IMR-90 (cell line): Measurements from ENCODE around the gene LPIN1. TPM values are rescaled to one million over a fixed set of nuclear protein-coding genes. Genes with fewer than 3 reads are reported as not detected.

ENCODE experiments used
- ATAC-seq: fragments of 200-7000 bp; cut with Tn5 transposase; 2 replicates; pipeline ENCODE4 v1.9.1; 2020; ENCODE audit warnings: low read depth, mild to moderate bottlenecking, moderate library complexity
- BruUV-seq: library from RNA; stranded (reverse); fragments of 400-500 nt; replicated peaks from 2 replicates; lab custom pipeline; 2021; lab: Mats Ljungman, UMichigan
- CTCF ChIA-PET: fragments of 300-600 bp; formaldehyde crosslinking; extraction: SDS; loops from one replicate; lab custom pipeline; 2021; ENCODE audit warnings: antibody characterized with exemption; lab: Yijun Ruan, JAX
- POLR2A ChIA-PET: fragments of 300-600 bp; sonication (Branson Sonifier 250); formaldehyde crosslinking; loops from one replicate; lab custom pipeline; 2022; ENCODE audit warnings: antibody characterized with exemption; ENCODE audit not compliant: unreplicated experiment; lab: Charles Lee
- DNase-seq: peaks from one replicate; pipeline ENCODE4 v3.0.0; 2013
- H2AFZ ChIP-seq: replicated peaks from 2 replicates; pipeline ENCODE3; 2013; ENCODE audit warnings: low read length, mild to moderate bottlenecking; ENCODE audit not compliant: poor library complexity
- H2AK5ac ChIP-seq: 2 replicates; pipeline ENCODE4 v1.6.1; 2013; ENCODE audit warnings: low read depth, low read length, inconsistent platforms
- H2AK9ac ChIP-seq: replicated peaks from 2 replicates; pipeline ENCODE3; 2013; ENCODE audit warnings: mild to moderate bottlenecking, low read depth, low read length, moderate library complexity; ENCODE audit not compliant: poor library complexity
- H2BK120ac ChIP-seq: 2 replicates; pipeline ENCODE4 v1.6.1; 2013; ENCODE audit warnings: low read depth, low read length, inconsistent platforms
- H2BK15ac ChIP-seq: 3 replicates; pipeline ENCODE4 v1.6.1; 2013; ENCODE audit warnings: low read depth, low read length, inconsistent platforms
- H2BK20ac ChIP-seq: 2 replicates; pipeline ENCODE4 v1.6.1; 2013; ENCODE audit warnings: low read depth, mild to moderate bottlenecking, inconsistent platforms, low read length, moderate library complexity
- H2BK5ac ChIP-seq: 2 replicates; pipeline ENCODE4 v1.6.1; 2013; ENCODE audit warnings: mild to moderate bottlenecking, low read depth, low read length, inconsistent platforms; ENCODE audit not compliant: poor library complexity, severe bottlenecking
- H3K14ac ChIP-seq: replicated peaks from 2 replicates; pipeline ENCODE4 v1.6.1; 2013; ENCODE audit warnings: low read depth, low read length, inconsistent platforms
- H3K18ac ChIP-seq: 2 replicates; pipeline ENCODE4 v1.6.1; 2013; ENCODE audit warnings: low read depth, low read length, control low read depth
- H3K23ac ChIP-seq: 2 replicates; pipeline ENCODE4 v1.6.1; 2013; ENCODE audit warnings: low read depth, low read length, inconsistent platforms
- H3K27ac ChIP-seq: 2 replicates; pipeline ENCODE4 v1.5.1; 2013; ENCODE audit warnings: mild to moderate bottlenecking, control low read depth, low read length; ENCODE audit not compliant: insufficient read depth
- H3K27me3 ChIP-seq: 2 replicates; pipeline ENCODE4 v1.6.1; 2013; ENCODE audit warnings: low read length; ENCODE audit not compliant: control insufficient read depth, insufficient read depth
- H3K36me3 ChIP-seq: 2 replicates; pipeline ENCODE4 v1.6.1; 2013; ENCODE audit warnings: low read length, mixed read lengths; ENCODE audit not compliant: control insufficient read depth, insufficient read depth
- H3K4ac ChIP-seq: 2 replicates; pipeline ENCODE4 v1.6.1; 2013; ENCODE audit warnings: low read depth, low read length, inconsistent platforms
- H3K4me1 ChIP-seq: 2 replicates; pipeline ENCODE4 v1.6.1; 2013; ENCODE audit warnings: low read length, mixed read lengths; ENCODE audit not compliant: control insufficient read depth, insufficient read depth
- H3K4me2 ChIP-seq: 2 replicates; pipeline ENCODE4 v1.6.1; 2013; ENCODE audit warnings: low read depth, mild to moderate bottlenecking, control low read depth, low read length, moderate library complexity
- H3K4me3 ChIP-seq: 2 replicates; pipeline ENCODE4 v1.5.1; 2013; ENCODE audit warnings: low read depth, mild to moderate bottlenecking, control low read depth, low read length, moderate library complexity; ENCODE audit not compliant: insufficient read depth
- H3K56ac ChIP-seq: 2 replicates; pipeline ENCODE4 v1.6.1; 2013; ENCODE audit warnings: low read length, inconsistent platforms; ENCODE audit not compliant: insufficient read depth; ENCODE audit errors: extremely low read depth
- H3K79me1 ChIP-seq, 2 experiments: 2 replicates each; pipeline ENCODE4 v1.6.1; 2013; ENCODE audit warnings: low read length in 2 of 2, inconsistent platforms in 1 of 2, low read depth in 1 of 2
- H3K9ac ChIP-seq: 2 replicates; pipeline ENCODE4 v1.6.1; 2013; ENCODE audit warnings: low read depth, low read length, control low read depth
- H3K9me1 ChIP-seq: 2 replicates; pipeline ENCODE4 v1.6.1; 2013; ENCODE audit warnings: low read length, inconsistent platforms; ENCODE audit not compliant: insufficient read depth
- H3K9me3 ChIP-seq: 2 replicates; pipeline ENCODE4 v1.6.1; 2013; ENCODE audit warnings: low read length; ENCODE audit not compliant: control insufficient read depth, insufficient read depth
- H4K20me1 ChIP-seq: 2 replicates; pipeline ENCODE4 v1.6.1; 2013; ENCODE audit warnings: low read length, inconsistent platforms; ENCODE audit not compliant: insufficient read depth
- H4K5ac ChIP-seq: 2 replicates; pipeline ENCODE4 v1.6.1; 2013; ENCODE audit warnings: mild to moderate bottlenecking, low read depth, low read length, control low read depth
- H4K8ac ChIP-seq, 2 experiments: 2 replicates each; pipeline ENCODE4 v1.6.1; 2013; ENCODE audit warnings: low read depth in 2 of 2, low read length in 2 of 2, control low read depth in 1 of 2, inconsistent platforms in 1 of 2
- H4K91ac ChIP-seq: 2 replicates; pipeline ENCODE4 v1.6.1; 2013; ENCODE audit warnings: low read depth, low read length, inconsistent platforms; ENCODE audit not compliant: insufficient read depth
- BHLHE40 ChIP-seq: fragments of 150-350 bp; IDR thresholded peaks from 2 replicates; pipeline ENCODE4 v1.6.1; 2016; ENCODE audit warnings: mild to moderate bottlenecking, low read depth, low read length
- CEBPB ChIP-seq: IDR thresholded peaks from 2 replicates; pipeline ENCODE4 v1.6.1; 2012; ENCODE audit warnings: low read depth, low read length, improper control_type of control experiment
- CHD1 ChIP-seq: IDR thresholded peaks from 2 replicates; pipeline ENCODE4 v1.6.1; 2012; ENCODE audit warnings: low read depth, low read length, improper control_type of control experiment
- MAFK ChIP-seq: IDR thresholded peaks from 2 replicates; pipeline ENCODE4 v1.6.1; 2012; ENCODE audit warnings: low read depth, low read length, improper control_type of control experiment
- MAZ ChIP-seq: IDR thresholded peaks from 2 replicates; pipeline ENCODE4 v1.6.1; 2012; ENCODE audit warnings: low read depth, mild to moderate bottlenecking, low read length, improper control_type of control experiment, moderate library complexity, borderline replicate concordance
- MXI1 ChIP-seq: IDR thresholded peaks from 2 replicates; pipeline ENCODE4 v1.6.1; 2012; ENCODE audit warnings: low read depth, mild to moderate bottlenecking, low read length, moderate library complexity, borderline replicate concordance
- NFE2L2 ChIP-seq: fragments of 150-350 bp; IDR thresholded peaks from 2 replicates; pipeline ENCODE4 v1.6.1; 2016; ENCODE audit warnings: low read depth, mild to moderate bottlenecking, low read length
- POLR2A ChIP-seq: IDR thresholded peaks from 2 replicates; pipeline ENCODE4 v1.6.1; 2012; ENCODE audit warnings: mild to moderate bottlenecking, low read depth, low read length
- RAD21 ChIP-seq: IDR thresholded peaks from 2 replicates; pipeline ENCODE4 v1.6.1; 2012; ENCODE audit warnings: low read length, improper control_type of control experiment
- SMC3 ChIP-seq: fragments of 150-350 bp; IDR thresholded peaks from 2 replicates; pipeline ENCODE4 v1.6.1; 2016; ENCODE audit warnings: low read depth, mild to moderate bottlenecking, antibody characterized with exemption, low read length, moderate library complexity
- WGBS, 2 experiments: methylation state at CpG; one replicate each; pipeline versions ENCODE4 v1.1.5 to v1.1.7; 2013; ENCODE audit warnings: missing lambda C conversion rate in 2 of 2; ENCODE audit not compliant: insufficient read length in 1 of 2; ENCODE audit errors: extremely low coverage in 2 of 2; 5-methylcytosine and 5-hydroxymethylcytosine counted together
- dilution Hi-C: fragments of 300-500 bp; cut with HindIII; formaldehyde crosslinking; loops from one replicate; pipeline ENCODE4 v1.14.3; 2018; ENCODE audit warnings: low sequenced_read_pairs; ENCODE audit not compliant: unreplicated experiment
- in situ Hi-C: fragments of 300-500 bp; cut with MboI; formaldehyde crosslinking; loops from 3 replicates; pipeline ENCODE4 v1.14.3; 2019; ENCODE audit warnings: low sequenced_read_pairs, inconsistent platforms, mixed read lengths
- intact Hi-C: fragments of 100-400 bp; cut with micrococcal nuclease; formaldehyde crosslinking; loops from 2 replicates; pipeline ENCODE4 v1.10.0; 2022
- polyA plus RNA-seq, 3 experiments: library from polyadenylated mRNA; depleted of rRNA; stranded (reverse); fragments of >200 nt; gene quantifications; 2 replicates each; pipeline ENCODE4 v1.2.3, GENCODE V29; 2012; ENCODE audit warnings: low replicate concordance in 1 of 3
- total RNA-seq: library from RNA; depleted of rRNA; stranded (reverse); fragments of >200 nt; gene quantifications from 2 replicates; pipeline ENCODE4 v1.2.3, GENCODE V29; 2012
- TF ChIP-seq, protein P1 (sequence below): conservative IDR thresholded peaks from 2 replicates; pipeline ENCODE4 v1.5.1; 2012; ENCODE audit warnings: mild to moderate bottlenecking, low read depth, low read length, improper control_type of control experiment
- TF ChIP-seq, protein P2 (sequence below): fragments of 150-350 bp; IDR thresholded peaks from 2 replicates; pipeline ENCODE4 v1.6.1; 2016; ENCODE audit warnings: low read depth, mild to moderate bottlenecking, low read length, moderate library complexity, borderline replicate concordance

LPIN1 gene
- total and polyA plus RNA-seq, 2 of the 4 experiments (the other 2 are of a cell fraction) = 21.3 to 25.1 TPM

DNA sequence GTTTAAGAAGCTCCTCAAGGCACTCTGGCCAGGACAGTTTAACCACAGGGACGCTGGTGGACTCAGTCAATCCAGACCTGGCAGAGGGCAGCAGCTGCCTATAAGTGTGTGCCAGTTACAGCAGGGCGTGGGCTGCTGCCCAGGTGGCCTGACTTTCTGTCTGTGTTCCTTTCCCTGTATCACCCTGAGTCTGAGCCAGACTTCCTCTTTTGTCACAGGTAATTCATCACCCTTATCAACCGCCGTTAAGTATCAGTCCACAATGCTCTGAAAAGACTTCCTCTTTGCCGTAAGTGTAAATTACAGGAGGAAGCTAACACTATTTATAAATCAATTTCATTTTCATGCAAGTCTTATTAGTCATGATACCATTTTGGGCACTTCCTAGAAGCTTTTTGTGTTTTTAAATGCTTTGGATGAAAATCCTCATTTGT is 7.0 kb downstream of the LPIN1 start:
- intact Hi-C loops = no loop called here
- no peak overlapping the region; the same call in 1 of the 2 replicates for H3K14ac ChIP-seq

More for the DNA sequence above, 7.0 kb downstream of the LPIN1 start:
- ATAC-seq = peak; percentile 9; the same call in 1 of the 2 replicates
- no peak overlapping the region for H4K5ac ChIP-seq
- H2AK9ac ChIP-seq = no peak overlapping the region
- H3K4me3 ChIP-seq = no peak overlapping the region
- in situ Hi-C loops = loop anchor here (25.0 kb wide), 1 partner anchor 616 kb away; a partner anchor contains a TSS
- no peak for DNase-seq
- dilution Hi-C loops = no loop called here
- no peak overlapping the region for H3K4ac ChIP-seq
- no peak overlapping the region for H2BK20ac ChIP-seq
- BruUV-seq = no TSS peak
- H3K9ac ChIP-seq = no peak overlapping the region; the same call in 1 of the 2 replicates
- no peak overlapping the region for H2BK120ac ChIP-seq
- H4K91ac ChIP-seq = no peak overlapping the region
- peaks cover 25 to 60% of the 10 kb centered on the region in 2 experiments for H3K79me1 ChIP-seq
- peaks cover 38% of the 10 kb centered on the region for H4K20me1 ChIP-seq
- H3K4me1 ChIP-seq = peaks cover 13% of the 10 kb centered on the region
- H2AK5ac ChIP-seq = peak overlapping the region; percentile 7; the same call in 1 of the 2 replicates
- peaks cover 15% of the 10 kb centered on the region for H3K9me1 ChIP-seq
- TF ChIP-seq CHD1 (no peak), MAZ (no peak), CEBPB (no peak), POLR2A (no peak), NFE2L2 (no peak), BHLHE40 (no peak), MAFK (no peak), SMC3 (no peak), MXI1 (no peak), RAD21 (no peak)
- TF ChIP-seq, protein P1, sequence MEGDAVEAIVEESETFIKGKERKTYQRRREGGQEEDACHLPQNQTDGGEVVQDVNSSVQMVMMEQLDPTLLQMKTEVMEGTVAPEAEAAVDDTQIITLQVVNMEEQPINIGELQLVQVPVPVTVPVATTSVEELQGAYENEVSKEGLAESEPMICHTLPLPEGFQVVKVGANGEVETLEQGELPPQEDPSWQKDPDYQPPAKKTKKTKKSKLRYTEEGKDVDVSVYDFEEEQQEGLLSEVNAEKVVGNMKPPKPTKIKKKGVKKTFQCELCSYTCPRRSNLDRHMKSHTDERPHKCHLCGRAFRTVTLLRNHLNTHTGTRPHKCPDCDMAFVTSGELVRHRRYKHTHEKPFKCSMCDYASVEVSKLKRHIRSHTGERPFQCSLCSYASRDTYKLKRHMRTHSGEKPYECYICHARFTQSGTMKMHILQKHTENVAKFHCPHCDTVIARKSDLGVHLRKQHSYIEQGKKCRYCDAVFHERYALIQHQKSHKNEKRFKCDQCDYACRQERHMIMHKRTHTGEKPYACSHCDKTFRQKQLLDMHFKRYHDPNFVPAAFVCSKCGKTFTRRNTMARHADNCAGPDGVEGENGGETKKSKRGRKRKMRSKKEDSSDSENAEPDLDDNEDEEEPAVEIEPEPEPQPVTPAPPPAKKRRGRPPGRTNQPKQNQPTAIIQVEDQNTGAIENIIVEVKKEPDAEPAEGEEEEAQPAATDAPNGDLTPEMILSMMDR = no peak
- TF ChIP-seq, protein P2, sequence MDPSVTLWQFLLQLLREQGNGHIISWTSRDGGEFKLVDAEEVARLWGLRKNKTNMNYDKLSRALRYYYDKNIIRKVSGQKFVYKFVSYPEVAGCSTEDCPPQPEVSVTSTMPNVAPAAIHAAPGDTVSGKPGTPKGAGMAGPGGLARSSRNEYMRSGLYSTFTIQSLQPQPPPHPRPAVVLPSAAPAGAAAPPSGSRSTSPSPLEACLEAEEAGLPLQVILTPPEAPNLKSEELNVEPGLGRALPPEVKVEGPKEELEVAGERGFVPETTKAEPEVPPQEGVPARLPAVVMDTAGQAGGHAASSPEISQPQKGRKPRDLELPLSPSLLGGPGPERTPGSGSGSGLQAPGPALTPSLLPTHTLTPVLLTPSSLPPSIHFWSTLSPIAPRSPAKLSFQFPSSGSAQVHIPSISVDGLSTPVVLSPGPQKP = no peak
- 29% methylated on average over 1 of the region's 5 CpGs; no CpG with 5 or more reads in 1 of the 2 experiments for WGBS, 2 experiments
- CTCF ChIA-PET = interaction anchor here (0.9 kb wide), 1 partner anchor 10 kb away, joined by 3 read pairs; no protein-coding TSS in a partner anchor
- no peaks in the 10 kb centered on the region; the same call in 1 of the 2 replicates for H3K36me3 ChIP-seq
- POLR2A ChIA-PET = no interaction called here
- no peak overlapping the region for H4K8ac ChIP-seq
- peak overlapping the region; percentile 61 for H3K4me2 ChIP-seq
- no peak overlapping the region for H2BK15ac ChIP-seq
- no peak overlapping the region for H2AFZ ChIP-seq
- no peaks in the 10 kb centered on the region for H3K9me3 ChIP-seq
- H3K23ac ChIP-seq = no peak overlapping the region
- H3K27ac ChIP-seq = no peak overlapping the region
- H3K56ac ChIP-seq = no peak overlapping the region
- no peaks in the 10 kb centered on the region for H3K27me3 ChIP-seq
- H2BK5ac ChIP-seq = no peak overlapping the region
- no peak overlapping the region for H3K18ac ChIP-seq
